ENCODE measurements around the gene AKNA.

Gene AKNA

GRCh38 chr9:114299286-114300152 is 88.3 kb downstream of the AKNA start:
- H3K27ac ChIP-seq (ENCODE audit: poor library complexity, severe bottlenecking): no peak overlapping the region
- ATAC-seq (ENCODE audit: low read depth) (no peak), DNase-seq (ENCODE audit: low spot score) (peak; percentile 18)
- H3K9me3 ChIP-seq (ENCODE audit: severe bottlenecking): peaks cover 2% of the 10 kb centered on the region
- TF ChIP-seq CTCF (IDR thresholded peaks at IDR 0.05; ENCODE audit: poor library complexity, severe bottlenecking): no peak
- no peaks in the 10 kb centered on the region for H3K27me3 ChIP-seq (ENCODE audit: insufficient read depth, poor library complexity, severe bottlenecking)
- peaks cover 44% of the 10 kb centered on the region for H3K36me3 ChIP-seq (ENCODE audit: low read depth)
- no peaks in the 10 kb centered on the region for H3K4me1 ChIP-seq (ENCODE audit: insufficient read depth, poor library complexity, severe bottlenecking)
- no peak overlapping the region for H3K4me3 ChIP-seq (ENCODE audit: severe bottlenecking)

GRCh38 chr9:114296338-114296737 is 91.4 kb downstream of the AKNA start:
- H3K4me3 ChIP-seq (ENCODE audit: severe bottlenecking): no peak overlapping the region
- TF ChIP-seq CTCF (IDR thresholded peaks at IDR 0.05; ENCODE audit: poor library complexity, severe bottlenecking): no peak
- no peak for DNase-seq (ENCODE audit: low spot score)
- H3K36me3 ChIP-seq (ENCODE audit: low read depth): peaks cover 68% of the 10 kb centered on the region
- H3K9me3 ChIP-seq (ENCODE audit: severe bottlenecking): peaks cover 2% of the 10 kb centered on the region
- no peak overlapping the region for H3K27ac ChIP-seq (ENCODE audit: poor library complexity, severe bottlenecking)
- ATAC-seq (ENCODE audit: low read depth): no peak
- H3K4me1 ChIP-seq (ENCODE audit: insufficient read depth, poor library complexity, severe bottlenecking): no peaks in the 10 kb centered on the region
- no peaks in the 10 kb centered on the region for H3K27me3 ChIP-seq (ENCODE audit: insufficient read depth, poor library complexity, severe bottlenecking)

GRCh38 chr9:114294664-114295063 is 93.1 kb downstream of the AKNA start:
- H3K4me3 ChIP-seq (ENCODE audit: severe bottlenecking): no peak overlapping the region
- DNase-seq (ENCODE audit: low spot score): no peak
- ATAC-seq (ENCODE audit: low read depth): no peak
- no peaks in the 10 kb centered on the region for H3K4me1 ChIP-seq (ENCODE audit: insufficient read depth, poor library complexity, severe bottlenecking)
- TF ChIP-seq CTCF (IDR thresholded peaks at IDR 0.05; ENCODE audit: poor library complexity, severe bottlenecking): no peak
- H3K36me3 ChIP-seq (ENCODE audit: low read depth): peaks cover 73% of the 10 kb centered on the region
- H3K27me3 ChIP-seq (ENCODE audit: insufficient read depth, poor library complexity, severe bottlenecking): no peaks in the 10 kb centered on the region
- no peak overlapping the region for H3K27ac ChIP-seq (ENCODE audit: poor library complexity, severe bottlenecking)
- H3K9me3 ChIP-seq (ENCODE audit: severe bottlenecking): peaks cover 2% of the 10 kb centered on the region

GRCh38 chr9:114291886-114292590 is 95.7 kb downstream of the AKNA start:
- ATAC-seq (ENCODE audit: low read depth) (no peak), DNase-seq (ENCODE audit: low spot score) (peak; percentile 23)
- peaks cover 11% of the 10 kb centered on the region for H3K4me1 ChIP-seq (ENCODE audit: insufficient read depth, poor library complexity, severe bottlenecking)
- peaks cover 51% of the 10 kb centered on the region for H3K36me3 ChIP-seq (ENCODE audit: low read depth)
- H3K27ac ChIP-seq (ENCODE audit: poor library complexity, severe bottlenecking): no peak overlapping the region
- no peaks in the 10 kb centered on the region for H3K27me3 ChIP-seq (ENCODE audit: insufficient read depth, poor library complexity, severe bottlenecking)
- H3K9me3 ChIP-seq (ENCODE audit: severe bottlenecking): peaks cover 2% of the 10 kb centered on the region
- no peak overlapping the region for H3K4me3 ChIP-seq (ENCODE audit: severe bottlenecking)
- TF ChIP-seq CTCF (IDR thresholded peaks at IDR 0.05; ENCODE audit: poor library complexity, severe bottlenecking): no peak
